PC-9 (cell line): Measurements from ENCODE around the gene CKS1B.

Experiments used
- CTCF ChIP-seq: fragments of 200-600 bp; sonication (generic); conservative IDR thresholded peaks from 2 replicates; pipeline ENCODE4 v1.6.1; 2017; ENCODE audit warnings: mixed run types, antibody characterized with exemption, mild to moderate bottlenecking, moderate library complexity
- EZH2 ChIP-seq: fragments of 200-600 bp; sonication (generic); IDR thresholded peaks from 2 replicates; pipeline ENCODE4 v1.8.0; 2017; ENCODE audit warnings: antibody characterized with exemption, low read depth

- TF ChIP-seq CTCF (no peak), EZH2 (no peak)
Measured at GRCh38 chr1:154994269-154994587, 19.7 kb downstream of the CKS1B start.
